ENCODE measurements around the gene MAGEB2.

DNA sequence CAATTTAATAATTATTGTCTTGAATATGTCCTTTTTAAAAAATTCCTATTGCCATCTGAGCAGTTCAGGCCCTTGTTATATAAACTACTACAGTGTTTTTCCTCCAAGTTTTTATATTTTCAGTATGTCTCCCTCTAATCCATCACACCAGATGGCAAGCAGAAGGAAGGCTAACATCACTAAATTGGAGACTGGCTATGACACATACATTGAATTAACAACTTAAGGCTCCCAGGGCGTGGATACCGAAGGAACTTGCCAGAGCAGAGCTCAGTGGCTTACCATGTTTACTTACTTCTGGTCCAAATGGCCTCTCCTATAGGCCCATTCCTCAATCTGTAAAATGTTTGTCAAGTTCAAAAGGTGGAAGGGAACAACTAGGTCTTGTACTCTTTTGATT is 44.6 kb downstream of the MAGEB2 start:
- TF ChIP-seq EZH2 (IDR thresholded peaks at IDR 0.05; ENCODE audit: low read depth, unreplicated experiment) (no peak), POLR2AphosphoS5 (IDR thresholded peaks at IDR 0.05; ENCODE audit: low read depth) (no peak), JUNB (IDR thresholded peaks at IDR 0.05; ENCODE audit: unreplicated experiment) (no peak), ZNF331 (CRISPR knock-in tag; IDR thresholded peaks at IDR 0.05; ENCODE audit: low read depth) (no peak), ZNF114 (CRISPR knock-in tag; IDR thresholded peaks at IDR 0.05) (no peak), NANOG (IDR thresholded peaks at IDR 0.05; ENCODE audit: borderline replicate concordance) (no peak), EZH2phosphoT487 (IDR thresholded peaks at IDR 0.05; ENCODE audit: unreplicated experiment) (no peak), CREB1 (CRISPR knock-in tag; IDR thresholded peaks at IDR 0.05; ENCODE audit: low read depth) (no peak)
- TF ChIP-seq, protein P1, sequence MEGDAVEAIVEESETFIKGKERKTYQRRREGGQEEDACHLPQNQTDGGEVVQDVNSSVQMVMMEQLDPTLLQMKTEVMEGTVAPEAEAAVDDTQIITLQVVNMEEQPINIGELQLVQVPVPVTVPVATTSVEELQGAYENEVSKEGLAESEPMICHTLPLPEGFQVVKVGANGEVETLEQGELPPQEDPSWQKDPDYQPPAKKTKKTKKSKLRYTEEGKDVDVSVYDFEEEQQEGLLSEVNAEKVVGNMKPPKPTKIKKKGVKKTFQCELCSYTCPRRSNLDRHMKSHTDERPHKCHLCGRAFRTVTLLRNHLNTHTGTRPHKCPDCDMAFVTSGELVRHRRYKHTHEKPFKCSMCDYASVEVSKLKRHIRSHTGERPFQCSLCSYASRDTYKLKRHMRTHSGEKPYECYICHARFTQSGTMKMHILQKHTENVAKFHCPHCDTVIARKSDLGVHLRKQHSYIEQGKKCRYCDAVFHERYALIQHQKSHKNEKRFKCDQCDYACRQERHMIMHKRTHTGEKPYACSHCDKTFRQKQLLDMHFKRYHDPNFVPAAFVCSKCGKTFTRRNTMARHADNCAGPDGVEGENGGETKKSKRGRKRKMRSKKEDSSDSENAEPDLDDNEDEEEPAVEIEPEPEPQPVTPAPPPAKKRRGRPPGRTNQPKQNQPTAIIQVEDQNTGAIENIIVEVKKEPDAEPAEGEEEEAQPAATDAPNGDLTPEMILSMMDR (conservative IDR thresholded peaks at IDR 0.05; ENCODE audit: low read depth in 2 of 2), result no peak
- TF ChIP-seq, protein P2, sequence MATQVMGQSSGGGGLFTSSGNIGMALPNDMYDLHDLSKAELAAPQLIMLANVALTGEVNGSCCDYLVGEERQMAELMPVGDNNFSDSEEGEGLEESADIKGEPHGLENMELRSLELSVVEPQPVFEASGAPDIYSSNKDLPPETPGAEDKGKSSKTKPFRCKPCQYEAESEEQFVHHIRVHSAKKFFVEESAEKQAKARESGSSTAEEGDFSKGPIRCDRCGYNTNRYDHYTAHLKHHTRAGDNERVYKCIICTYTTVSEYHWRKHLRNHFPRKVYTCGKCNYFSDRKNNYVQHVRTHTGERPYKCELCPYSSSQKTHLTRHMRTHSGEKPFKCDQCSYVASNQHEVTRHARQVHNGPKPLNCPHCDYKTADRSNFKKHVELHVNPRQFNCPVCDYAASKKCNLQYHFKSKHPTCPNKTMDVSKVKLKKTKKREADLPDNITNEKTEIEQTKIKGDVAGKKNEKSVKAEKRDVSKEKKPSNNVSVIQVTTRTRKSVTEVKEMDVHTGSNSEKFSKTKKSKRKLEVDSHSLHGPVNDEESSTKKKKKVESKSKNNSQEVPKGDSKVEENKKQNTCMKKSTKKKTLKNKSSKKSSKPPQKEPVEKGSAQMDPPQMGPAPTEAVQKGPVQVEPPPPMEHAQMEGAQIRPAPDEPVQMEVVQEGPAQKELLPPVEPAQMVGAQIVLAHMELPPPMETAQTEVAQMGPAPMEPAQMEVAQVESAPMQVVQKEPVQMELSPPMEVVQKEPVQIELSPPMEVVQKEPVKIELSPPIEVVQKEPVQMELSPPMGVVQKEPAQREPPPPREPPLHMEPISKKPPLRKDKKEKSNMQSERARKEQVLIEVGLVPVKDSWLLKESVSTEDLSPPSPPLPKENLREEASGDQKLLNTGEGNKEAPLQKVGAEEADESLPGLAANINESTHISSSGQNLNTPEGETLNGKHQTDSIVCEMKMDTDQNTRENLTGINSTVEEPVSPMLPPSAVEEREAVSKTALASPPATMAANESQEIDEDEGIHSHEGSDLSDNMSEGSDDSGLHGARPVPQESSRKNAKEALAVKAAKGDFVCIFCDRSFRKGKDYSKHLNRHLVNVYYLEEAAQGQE (IDR thresholded peaks at IDR 0.05; ENCODE audit: unreplicated experiment), result no peak
- TF ChIP-seq, protein P3, sequence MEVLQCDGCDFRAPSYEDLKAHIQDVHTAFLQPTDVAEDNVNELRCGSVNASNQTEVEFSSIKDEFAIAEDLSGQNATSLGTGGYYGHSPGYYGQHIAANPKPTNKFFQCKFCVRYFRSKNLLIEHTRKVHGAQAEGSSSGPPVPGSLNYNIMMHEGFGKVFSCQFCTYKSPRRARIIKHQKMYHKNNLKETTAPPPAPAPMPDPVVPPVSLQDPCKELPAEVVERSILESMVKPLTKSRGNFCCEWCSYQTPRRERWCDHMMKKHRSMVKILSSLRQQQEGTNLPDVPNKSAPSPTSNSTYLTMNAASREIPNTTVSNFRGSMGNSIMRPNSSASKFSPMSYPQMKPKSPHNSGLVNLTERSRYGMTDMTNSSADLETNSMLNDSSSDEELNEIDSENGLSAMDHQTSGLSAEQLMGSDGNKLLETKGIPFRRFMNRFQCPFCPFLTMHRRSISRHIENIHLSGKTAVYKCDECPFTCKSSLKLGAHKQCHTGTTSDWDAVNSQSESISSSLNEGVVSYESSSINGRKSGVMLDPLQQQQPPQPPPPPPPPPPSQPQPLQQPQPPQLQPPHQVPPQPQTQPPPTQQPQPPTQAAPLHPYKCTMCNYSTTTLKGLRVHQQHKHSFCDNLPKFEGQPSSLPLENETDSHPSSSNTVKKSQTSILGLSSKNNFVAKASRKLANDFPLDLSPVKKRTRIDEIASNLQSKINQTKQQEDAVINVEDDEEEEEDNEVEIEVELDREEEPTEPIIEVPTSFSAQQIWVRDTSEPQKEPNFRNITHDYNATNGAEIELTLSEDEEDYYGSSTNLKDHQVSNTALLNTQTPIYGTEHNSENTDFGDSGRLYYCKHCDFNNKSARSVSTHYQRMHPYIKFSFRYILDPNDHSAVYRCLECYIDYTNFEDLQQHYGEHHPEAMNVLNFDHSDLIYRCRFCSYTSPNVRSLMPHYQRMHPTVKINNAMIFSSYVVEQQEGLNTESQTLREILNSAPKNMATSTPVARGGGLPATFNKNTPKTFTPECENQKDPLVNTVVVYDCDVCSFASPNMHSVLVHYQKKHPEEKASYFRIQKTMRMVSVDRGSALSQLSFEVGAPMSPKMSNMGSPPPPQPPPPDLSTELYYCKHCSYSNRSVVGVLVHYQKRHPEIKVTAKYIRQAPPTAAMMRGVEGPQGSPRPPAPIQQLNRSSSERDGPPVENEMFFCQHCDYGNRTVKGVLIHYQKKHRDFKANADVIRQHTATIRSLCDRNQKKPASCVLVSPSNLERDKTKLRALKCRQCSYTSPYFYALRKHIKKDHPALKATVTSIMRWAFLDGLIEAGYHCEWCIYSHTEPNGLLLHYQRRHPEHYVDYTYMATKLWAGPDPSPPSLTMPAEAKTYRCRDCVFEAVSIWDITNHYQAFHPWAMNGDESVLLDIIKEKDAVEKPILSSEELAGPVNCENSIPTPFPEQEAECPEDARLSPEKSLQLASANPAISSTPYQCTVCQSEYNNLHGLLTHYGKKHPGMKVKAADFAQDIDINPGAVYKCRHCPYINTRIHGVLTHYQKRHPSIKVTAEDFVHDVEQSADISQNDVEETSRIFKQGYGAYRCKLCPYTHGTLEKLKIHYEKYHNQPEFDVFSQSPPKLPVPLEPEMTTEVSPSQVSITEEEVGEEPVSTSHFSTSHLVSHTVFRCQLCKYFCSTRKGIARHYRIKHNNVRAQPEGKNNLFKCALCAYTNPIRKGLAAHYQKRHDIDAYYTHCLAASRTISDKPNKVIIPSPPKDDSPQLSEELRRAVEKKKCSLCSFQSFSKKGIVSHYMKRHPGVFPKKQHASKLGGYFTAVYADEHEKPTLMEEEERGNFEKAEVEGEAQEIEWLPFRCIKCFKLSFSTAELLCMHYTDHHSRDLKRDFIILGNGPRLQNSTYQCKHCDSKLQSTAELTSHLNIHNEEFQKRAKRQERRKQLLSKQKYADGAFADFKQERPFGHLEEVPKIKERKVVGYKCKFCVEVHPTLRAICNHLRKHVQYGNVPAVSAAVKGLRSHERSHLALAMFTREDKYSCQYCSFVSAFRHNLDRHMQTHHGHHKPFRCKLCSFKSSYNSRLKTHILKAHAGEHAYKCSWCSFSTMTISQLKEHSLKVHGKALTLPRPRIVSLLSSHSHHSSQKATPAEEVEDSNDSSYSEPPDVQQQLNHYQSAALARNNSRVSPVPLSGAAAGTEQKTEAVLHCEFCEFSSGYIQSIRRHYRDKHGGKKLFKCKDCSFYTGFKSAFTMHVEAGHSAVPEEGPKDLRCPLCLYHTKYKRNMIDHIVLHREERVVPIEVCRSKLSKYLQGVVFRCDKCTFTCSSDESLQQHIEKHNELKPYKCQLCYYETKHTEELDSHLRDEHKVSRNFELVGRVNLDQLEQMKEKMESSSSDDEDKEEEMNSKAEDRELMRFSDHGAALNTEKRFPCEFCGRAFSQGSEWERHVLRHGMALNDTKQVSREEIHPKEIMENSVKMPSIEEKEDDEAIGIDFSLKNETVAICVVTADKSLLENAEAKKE (CRISPR knock-in tag; IDR thresholded peaks at IDR 0.05), result no peak

All from GM23338 (cell line).